CD14-positive monocyte (primary cell): ENCODE measurements around the gene PLCB2. TPM values are rescaled to one million over a fixed set of nuclear protein-coding genes. Genes with fewer than 3 reads are reported as not detected.

Source experiments
- DNase-seq, 3 donors: peaks; one replicate each; pipeline ENCODE4 v3.0.0-alpha.2; 2011 to 2022
- H2AFZ ChIP-seq: 2 replicates; pipeline ENCODE4 v1.6.0; 2012; ENCODE audit warnings: mild to moderate bottlenecking, low read depth, low read length, inconsistent platforms; ENCODE audit not compliant: insufficient read depth, poor library complexity, severe bottlenecking
- H3K27ac ChIP-seq, 2 donors: 1 replicate in 1 of 2; 2 replicates in 1 of 2; pipeline ENCODE4 v1.5.1; 2012 to 2013; ENCODE audit warnings: low read length in 2 of 2, control low read depth in 1 of 2, inconsistent platforms in 1 of 2, low read depth in 1 of 2, mild to moderate bottlenecking in 1 of 2
- H3K27me3 ChIP-seq, 2 donors: one replicate each; pipeline versions ENCODE4 v1.6.0 to v1.6.1; 2011 to 2013; ENCODE audit warnings: low read length in 2 of 2; ENCODE audit not compliant: control insufficient read depth in 2 of 2, insufficient read depth in 2 of 2
- H3K36me3 ChIP-seq, 2 donors: replicated peaks in 1 of 2; 1 replicate in 1 of 2; 2 replicates in 1 of 2; pipeline versions ENCODE4 v1.5.1 to v1.6.1; 2012 to 2013; ENCODE audit warnings: low read length in 2 of 2, control low read depth in 1 of 2, inconsistent platforms in 1 of 2, mild to moderate bottlenecking in 1 of 2; ENCODE audit not compliant: insufficient read depth in 2 of 2, control insufficient read depth in 1 of 2
- H3K4me1 ChIP-seq, 2 donors: 1 replicate in 1 of 2; 2 replicates in 1 of 2; pipeline versions ENCODE4 v1.5.1 to v1.6.1; 2012 to 2013; ENCODE audit warnings: low read length in 2 of 2, control low read depth in 1 of 2, inconsistent platforms in 1 of 2, mild to moderate bottlenecking in 1 of 2, moderate library complexity in 1 of 2; ENCODE audit not compliant: insufficient read depth in 2 of 2, control insufficient read depth in 1 of 2
- H3K4me2 ChIP-seq: replicated peaks from 2 replicates; pipeline ENCODE3; 2012; ENCODE audit warnings: low read length, moderate library complexity, mild to moderate bottlenecking; ENCODE audit not compliant: poor library complexity, severe bottlenecking; ENCODE audit errors: extremely low read depth
- H3K4me3 ChIP-seq, 3 experiments: fragments of 200-600 bp in 1 of 3; sonication (generic) in 1 of 3; replicated peaks in 1 of 3; 1 replicate in 2 of 3; 2 replicates in 1 of 3; pipeline ENCODE4 v1.5.1; 2011 to 2013; ENCODE audit warnings: low read length in 3 of 3, mild to moderate bottlenecking in 3 of 3, control low read depth in 2 of 3, low read depth in 2 of 3, inconsistent platforms in 1 of 3, moderate library complexity in 1 of 3
- H3K79me2 ChIP-seq: 2 replicates; pipeline ENCODE4 v1.6.0; 2012; ENCODE audit warnings: mild to moderate bottlenecking, control low read depth, inconsistent platforms, low read length, moderate library complexity; ENCODE audit not compliant: insufficient read depth
- H3K9ac ChIP-seq: 2 replicates; pipeline ENCODE4 v1.6.0; 2017; ENCODE audit warnings: low read length, mild to moderate bottlenecking; ENCODE audit not compliant: insufficient read depth, poor library complexity, severe bottlenecking
- H3K9me3 ChIP-seq, 2 donors: replicated peaks in 1 of 2; 1 replicate in 1 of 2; 2 replicates in 1 of 2; pipeline versions ENCODE4 v1.5.1 to v1.6.1; 2012 to 2013; ENCODE audit warnings: low read length in 2 of 2, control low read depth in 1 of 2; ENCODE audit not compliant: control insufficient read depth in 1 of 2, insufficient read depth in 1 of 2
- H4K20me1 ChIP-seq: 2 replicates; pipeline ENCODE4 v1.6.0; 2012; ENCODE audit warnings: mild to moderate bottlenecking, low read length, control low read depth, moderate library complexity; ENCODE audit not compliant: insufficient read depth
- H3K27ac Mint-ChIP-seq, 7 donors: one replicate each; pipeline ENCODE4 v1.8.0; 2020; ENCODE audit warnings: mild to moderate bottlenecking in 7 of 7, mixed read lengths in 7 of 7, moderate library complexity in 6 of 7, inconsistent platforms in 2 of 7
- H3K27me3 Mint-ChIP-seq, 3 donors: one replicate each; pipeline ENCODE4 v1.8.0; 2021 to 2022; ENCODE audit warnings: low read depth in 3 of 3, mild to moderate bottlenecking in 3 of 3, mixed read lengths in 3 of 3, moderate library complexity in 3 of 3, inconsistent platforms in 1 of 3
- H3K36me3 Mint-ChIP-seq, 2 donors: one replicate each; pipeline ENCODE4 v1.8.0; 2020; ENCODE audit warnings: mixed read lengths in 2 of 2, inconsistent platforms in 1 of 2, mild to moderate bottlenecking in 1 of 2
- H3K4me1 Mint-ChIP-seq: one replicate; pipeline ENCODE4 v1.8.0; 2020; ENCODE audit warnings: mild to moderate bottlenecking, mixed read lengths
- H3K4me3 Mint-ChIP-seq, 2 donors: one replicate each; pipeline ENCODE4 v1.8.0; 2020; ENCODE audit warnings: mild to moderate bottlenecking in 2 of 2, mixed read lengths in 2 of 2, moderate library complexity in 1 of 2
- H3K9me3 Mint-ChIP-seq, 7 donors: one replicate each; pipeline ENCODE4 v1.8.0; 2020 to 2022; ENCODE audit warnings: mixed read lengths in 7 of 7, mild to moderate bottlenecking in 6 of 7, moderate library complexity in 6 of 7, inconsistent platforms in 2 of 7
- CTCF ChIP-seq: fragments of 200-600 bp; IDR thresholded peaks from one replicate; pipeline ENCODE4 v1.8.0; 2022; ENCODE audit warnings: antibody characterized with exemption, mild to moderate bottlenecking
- WGBS: methylation state at CpG from one replicate; pipeline ENCODE4 v1.1.5; 2013; ENCODE audit warnings: missing lambda C conversion rate; ENCODE audit not compliant: insufficient coverage; 5-methylcytosine and 5-hydroxymethylcytosine counted together
- intact Hi-C, 2 donors: fragments of 100-400 bp; cut with micrococcal nuclease; formaldehyde crosslinking; loops; one replicate each; pipeline versions ENCODE4 v1.15.0 to v1.15.1; 2023
- polyA plus RNA-seq, 3 donors: library from polyadenylated mRNA; depleted of rRNA in 1 of 3; unstranded in 2 of 3; stranded (reverse) in 1 of 3; fragments of 300-500 nt in 2 of 3; fragments of >200 nt in 1 of 3; fragmentation: Illumina TruSeq in 2 of 3; gene quantifications; 1 replicate in 2 of 3; 2 replicates in 1 of 3; pipeline ENCODE4 v1.2.3, GENCODE V29; 2012 to 2021

Gene PLCB2
- polyA plus RNA-seq, 3 donors: 56.5 to 1,191 (median 74.5) TPM

GRCh38 chr15:40290545-40290917 lies 17.2 kb downstream of the PLCB2 start:
- H3K36me3 ChIP-seq: peaks cover 87 to 99% of the 10 kb centered on the region in 2 donors
- Mint-ChIP-seq H3K4me1 (peaks cover 33% of the 10 kb centered on the region), H3K27me3 (peaks cover 0 to 2% (median 1%) of the 10 kb centered on the region in 3 donors), H3K36me3 (peaks cover 73 to 95% of the 10 kb centered on the region in 2 donors), H3K27ac (no peak overlapping the region), H3K4me3 (no peak overlapping the region), H3K9me3 (no peaks in the 10 kb centered on the region)
- peaks cover 100% of the 10 kb centered on the region for H4K20me1 ChIP-seq
- no peak overlapping the region for H3K4me3 ChIP-seq
- H3K27me3 ChIP-seq: no peaks in the 10 kb centered on the region
- no peak overlapping the region for H2AFZ ChIP-seq
- H3K9me3 ChIP-seq: no peaks in the 10 kb centered on the region
- intact Hi-C loops: no loop called here
- no peak overlapping the region for H3K9ac ChIP-seq
- peaks cover 13% of the 10 kb centered on the region for H3K79me2 ChIP-seq
- H3K4me2 ChIP-seq: no peak overlapping the region
- no peak overlapping the region for H3K27ac ChIP-seq
- WGBS: 94% methylated on average over 8 of the region's 12 CpGs
- peaks cover 17 to 31% of the 10 kb centered on the region in 2 donors for H3K4me1 ChIP-seq
- DNase-seq: no peak
- no peak for TF ChIP-seq CTCF

- Histone ChIP-seq H4K20me1 (peaks cover 100% of the 10 kb centered on the region), H3K79me2 (peaks cover 6% of the 10 kb centered on the region), H3K9me3 (no peaks in the 10 kb centered on the region), H3K4me1 (peaks cover 22 to 37% of the 10 kb centered on the region in 2 donors), H3K27me3 (peaks cover 0 to under 1% of the 10 kb centered on the region in 2 donors), H3K9ac (no peak overlapping the region), H3K27ac (peak overlapping the region in 1 of 2 donors; percentile 5), H3K4me3 (no peak overlapping the region), H3K36me3 (peaks cover 74 to 95% of the 10 kb centered on the region in 2 donors), H3K4me2 (no peak overlapping the region), H2AFZ (no peak overlapping the region)
- no peak for TF ChIP-seq CTCF
- DNase-seq: no peak
- Mint-ChIP-seq H3K4me3 (no peak overlapping the region), H3K27me3 (peaks cover 4 to 5% (median 5%) of the 10 kb centered on the region in 3 donors), H3K36me3 (peaks cover 65 to 93% of the 10 kb centered on the region in 2 donors), H3K27ac (peak overlapping the region in 1 of 7 donors; percentile 2), H3K4me1 (peaks cover 35% of the 10 kb centered on the region), H3K9me3 (no peaks in the 10 kb centered on the region)
- intact Hi-C loops: no loop called here
- 90% methylated on average over 5 of the region's 6 CpGs for WGBS
Observed at GRCh38 chr15:40289140-40289775, 18.5 kb downstream of the PLCB2 start.
